Natural killer cell (primary cell): ENCODE data around the gene RPS26. TPM values are rescaled to one million over a fixed set of nuclear protein-coding genes. Genes with fewer than 3 reads are reported as not detected.
"Not testable (repeated sequence)": the region's sequence is repeated elsewhere in the genome, so short reads cannot be mapped to it uniquely, and the experiment has no call there.

Experiments used
- ATAC-seq, 3 donors: fragments of 150-1000 bp in 2 of 3; fragments of 200-7000 bp in 1 of 3; cut with Tn5 transposase; 1 replicate in 1 of 3; 2 replicates in 2 of 3; pipeline ENCODE4 v1.10.0; 2021; ENCODE audit warnings: mild to moderate bottlenecking in 2 of 3, moderate library complexity in 2 of 3
- DNase-seq, 2 donors: peaks; one replicate each; pipeline versions ENCODE4 v3.0.0 to v3.0.0-alpha.2; 2013 to 2021; ENCODE audit warnings: mixed read lengths in 1 of 2
- H3K27ac ChIP-seq: one replicate; pipeline ENCODE4 v1.5.1; 2013; ENCODE audit warnings: mild to moderate bottlenecking, low read length
- H3K27me3 ChIP-seq: one replicate; pipeline ENCODE4 v1.6.1; 2013; ENCODE audit warnings: low read length; ENCODE audit not compliant: control insufficient read depth, insufficient read depth
- H3K36me3 ChIP-seq: one replicate; pipeline ENCODE4 v1.6.1; 2013; ENCODE audit warnings: low read length; ENCODE audit not compliant: control insufficient read depth, insufficient read depth
- H3K4me1 ChIP-seq: one replicate; pipeline ENCODE4 v1.6.1; 2013; ENCODE audit warnings: low read length; ENCODE audit not compliant: control insufficient read depth, insufficient read depth
- H3K4me3 ChIP-seq: one replicate; pipeline ENCODE4 v1.5.1; 2013; ENCODE audit warnings: low read length
- H3K9me3 ChIP-seq: one replicate; pipeline ENCODE4 v1.6.1; 2013; ENCODE audit warnings: low read length; ENCODE audit not compliant: control insufficient read depth, insufficient read depth
- H3K27ac Mint-ChIP-seq, 2 donors: one replicate each; pipeline ENCODE4 v1.8.0; 2022; ENCODE audit warnings: mild to moderate bottlenecking in 2 of 2, mixed read lengths in 2 of 2, moderate library complexity in 1 of 2
- H3K27me3 Mint-ChIP-seq, 2 donors: one replicate each; pipeline ENCODE4 v1.8.0; 2022; ENCODE audit warnings: low read depth in 2 of 2, mixed read lengths in 2 of 2
- H3K36me3 Mint-ChIP-seq: one replicate; pipeline ENCODE4 v1.8.0; 2022; ENCODE audit warnings: mixed read lengths
- H3K4me1 Mint-ChIP-seq, 2 donors: one replicate each; pipeline ENCODE4 v1.8.0; 2022; ENCODE audit warnings: mixed read lengths in 2 of 2
- H3K4me3 Mint-ChIP-seq: one replicate; pipeline ENCODE4 v1.8.0; 2022; ENCODE audit warnings: mild to moderate bottlenecking, moderate library complexity, mixed read lengths
- H3K9me3 Mint-ChIP-seq, 2 donors: one replicate each; pipeline ENCODE4 v1.8.0; 2022; ENCODE audit warnings: mixed read lengths in 2 of 2
- WGBS: methylation state at CpG from one replicate; pipeline ENCODE4 v1.1.7; 2013; ENCODE audit warnings: missing lambda C conversion rate; ENCODE audit not compliant: insufficient coverage; 5-methylcytosine and 5-hydroxymethylcytosine counted together
- intact Hi-C: fragments of 100-400 bp; cut with micrococcal nuclease; formaldehyde crosslinking; loops from one replicate; pipeline ENCODE4 v1.14.2; 2022
- total RNA-seq, 4 donors: library from RNA; stranded (reverse); fragments of 120-200 nt in 1 of 4; gene quantifications; one replicate each; pipeline versions ENCODE4 v1.2.3 to v1.2.4, GENCODE V29; 2013 to 2022
- TF ChIP-seq, protein P1 (sequence below): fragments of 200-600 bp; IDR thresholded peaks from one replicate; pipeline ENCODE4 v1.8.0; 2022; ENCODE audit warnings: antibody characterized with exemption

RPS26 gene
- total RNA-seq, 3 donors from 2014 or later (not counting 1 experiment from before 2014, with no cell fraction given) = 29.5 to 50.3 (median 35.5) TPM

GRCh38 chr12:56001487-56002100 lies 40.1 kb upstream of the RPS26 start:
- intact Hi-C loops = no loop called here
- WGBS = 72% methylated on average over 5 of the region's 7 CpGs
- H3K4me3 Mint-ChIP-seq = no peak overlapping the region

GRCh38 chr12:56003376-56003775 lies 38.3 kb upstream of the RPS26 start:
- 94% methylated on average over 5 of the region's 5 CpGs for WGBS
- DNase-seq, H3K27ac Mint-ChIP-seq, H3K9me3 Mint-ChIP-seq, ATAC-seq, intact Hi-C loops, H3K36me3 ChIP-seq, H3K36me3 Mint-ChIP-seq, H3K4me3 Mint-ChIP-seq, H3K4me3 ChIP-seq, H3K27me3 ChIP-seq, H3K27ac ChIP-seq, H3K27me3 Mint-ChIP-seq, H3K9me3 ChIP-seq: not testable (repeated sequence)
- peaks cover 7 to 13% of the 10 kb centered on the region in 2 donors for H3K4me1 Mint-ChIP-seq
- peaks cover 12% of the 10 kb centered on the region for H3K4me1 ChIP-seq

More at GRCh38 chr12:56001487-56002100, 40.1 kb upstream of the RPS26 start:
- Histone ChIP-seq H3K4me3 (no peak overlapping the region), H3K4me1 (peaks cover 14% of the 10 kb centered on the region), H3K27me3 (no peaks in the 10 kb centered on the region), H3K27ac (no peak overlapping the region), H3K9me3 (no peaks in the 10 kb centered on the region), H3K36me3 (peaks cover 3% of the 10 kb centered on the region)
- no peaks in the 10 kb centered on the region for H3K36me3 Mint-ChIP-seq
- TF ChIP-seq, protein P1, sequence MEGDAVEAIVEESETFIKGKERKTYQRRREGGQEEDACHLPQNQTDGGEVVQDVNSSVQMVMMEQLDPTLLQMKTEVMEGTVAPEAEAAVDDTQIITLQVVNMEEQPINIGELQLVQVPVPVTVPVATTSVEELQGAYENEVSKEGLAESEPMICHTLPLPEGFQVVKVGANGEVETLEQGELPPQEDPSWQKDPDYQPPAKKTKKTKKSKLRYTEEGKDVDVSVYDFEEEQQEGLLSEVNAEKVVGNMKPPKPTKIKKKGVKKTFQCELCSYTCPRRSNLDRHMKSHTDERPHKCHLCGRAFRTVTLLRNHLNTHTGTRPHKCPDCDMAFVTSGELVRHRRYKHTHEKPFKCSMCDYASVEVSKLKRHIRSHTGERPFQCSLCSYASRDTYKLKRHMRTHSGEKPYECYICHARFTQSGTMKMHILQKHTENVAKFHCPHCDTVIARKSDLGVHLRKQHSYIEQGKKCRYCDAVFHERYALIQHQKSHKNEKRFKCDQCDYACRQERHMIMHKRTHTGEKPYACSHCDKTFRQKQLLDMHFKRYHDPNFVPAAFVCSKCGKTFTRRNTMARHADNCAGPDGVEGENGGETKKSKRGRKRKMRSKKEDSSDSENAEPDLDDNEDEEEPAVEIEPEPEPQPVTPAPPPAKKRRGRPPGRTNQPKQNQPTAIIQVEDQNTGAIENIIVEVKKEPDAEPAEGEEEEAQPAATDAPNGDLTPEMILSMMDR = no peak
- no peak overlapping the region for H3K27ac Mint-ChIP-seq
- DNase-seq (no peak), ATAC-seq (no peak)
- H3K9me3 Mint-ChIP-seq = no peaks in the 10 kb centered on the region
- H3K27me3 Mint-ChIP-seq = no peaks in the 10 kb centered on the region
- peaks cover 7 to 12% of the 10 kb centered on the region in 2 donors for H3K4me1 Mint-ChIP-seq

DNA sequence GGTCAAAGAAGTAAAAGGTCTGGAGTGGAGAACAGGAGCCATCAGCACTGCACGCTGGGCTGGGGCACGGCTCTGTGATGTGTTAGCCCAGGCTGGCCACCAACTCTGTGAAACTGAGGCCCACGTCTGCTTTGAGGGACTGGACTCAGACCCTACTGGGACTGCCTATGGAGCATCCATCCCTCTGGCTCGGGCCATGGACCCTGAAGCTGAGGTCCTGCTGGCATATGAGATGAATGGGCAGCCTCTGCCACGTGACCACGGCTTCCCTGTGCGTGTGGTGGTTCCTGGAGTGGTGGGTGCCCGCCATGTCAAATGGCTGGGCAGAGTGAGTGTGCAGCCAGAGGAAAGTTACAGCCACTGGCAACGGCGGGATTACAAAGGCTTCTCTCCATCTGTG lies 37.5 kb upstream of the RPS26 start:
- no peaks in the 10 kb centered on the region for H3K36me3 Mint-ChIP-seq
- no peak overlapping the region for H3K4me3 Mint-ChIP-seq
- TF ChIP-seq, protein P1 = no peak
- no peak for DNase-seq
- Histone ChIP-seq H3K4me1 (peaks cover 12% of the 10 kb centered on the region), H3K9me3 (no peaks in the 10 kb centered on the region), H3K36me3 (peaks cover 3% of the 10 kb centered on the region), H3K27me3 (no peaks in the 10 kb centered on the region), H3K4me3 (no peak overlapping the region), H3K27ac (no peak overlapping the region)
- peaks cover 7 to 19% of the 10 kb centered on the region in 2 donors for H3K4me1 Mint-ChIP-seq
- 94% methylated on average over 10 of the region's 10 CpGs for WGBS
- ATAC-seq = no peak
- H3K27me3 Mint-ChIP-seq = no peaks in the 10 kb centered on the region
- H3K27ac Mint-ChIP-seq = peak overlapping the region; percentile 22 to 38
- intact Hi-C loops = no loop called here
- H3K9me3 Mint-ChIP-seq = no peaks in the 10 kb centered on the region

DNA sequence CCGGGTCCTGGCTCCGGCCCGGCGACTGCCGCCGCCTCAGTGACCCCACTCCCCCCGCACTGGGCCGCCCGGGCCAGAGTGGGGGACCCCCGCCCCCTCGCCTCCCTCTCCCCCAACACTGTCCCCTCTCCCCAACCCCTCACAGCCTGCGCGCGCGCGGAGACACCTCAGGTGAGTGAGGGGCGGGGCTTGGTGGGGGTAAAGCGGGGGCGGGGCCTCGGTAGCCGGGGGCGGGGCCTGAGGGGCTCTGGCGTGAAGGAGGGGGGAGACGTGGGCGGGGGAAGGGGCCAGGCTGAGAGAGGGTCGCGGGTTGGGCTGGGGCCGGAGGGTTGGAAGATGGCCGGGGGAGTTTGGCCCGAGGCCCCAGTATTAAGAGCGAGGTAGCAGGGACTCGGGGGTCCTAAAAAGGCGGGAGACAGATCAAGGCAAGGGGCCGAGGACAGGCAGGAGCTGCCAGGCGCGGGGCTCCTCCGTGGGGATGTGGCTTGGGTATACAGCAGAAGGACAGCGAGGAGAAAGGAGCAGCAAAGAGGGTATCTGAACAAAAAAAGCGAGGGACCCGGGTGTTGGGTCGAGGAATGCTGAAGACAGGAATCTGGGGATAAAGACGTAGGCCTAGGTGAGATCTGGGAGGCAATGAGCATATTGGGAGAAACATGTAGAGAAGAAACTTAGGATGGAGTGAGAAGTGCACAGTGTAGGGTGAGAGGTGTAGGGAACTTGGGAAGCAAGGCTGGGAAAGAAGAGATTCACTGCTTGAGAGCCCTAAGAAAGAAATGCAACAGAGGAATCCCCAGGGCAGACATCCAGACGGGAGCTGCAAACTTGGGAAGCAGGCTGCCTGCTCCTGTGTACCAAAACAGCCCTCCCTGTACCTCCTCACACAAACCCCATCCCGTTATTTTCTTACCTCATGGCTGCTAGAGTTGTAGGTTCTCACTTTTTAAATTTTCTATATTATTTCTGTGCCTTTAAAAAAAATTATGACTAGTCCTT lies 33.9 kb upstream of the RPS26 start:
- peak overlapping the region; percentile 57 to 69 for H3K27ac Mint-ChIP-seq
- TF ChIP-seq, protein P1 = no peak
- peak overlapping the region; percentile 89 for H3K4me3 Mint-ChIP-seq
- intact Hi-C loops = no loop called here
- Histone ChIP-seq H3K36me3 (peaks cover 3% of the 10 kb centered on the region), H3K4me1 (peaks cover 12% of the 10 kb centered on the region), H3K27me3 (no peaks in the 10 kb centered on the region), H3K4me3 (peak overlapping the region; percentile 53), H3K27ac (peak overlapping the region; percentile 2), H3K9me3 (no peaks in the 10 kb centered on the region)
- H3K36me3 Mint-ChIP-seq = no peaks in the 10 kb centered on the region
- peaks cover 7 to 19% of the 10 kb centered on the region in 2 donors for H3K4me1 Mint-ChIP-seq
- no peaks in the 10 kb centered on the region for H3K27me3 Mint-ChIP-seq
- no peaks in the 10 kb centered on the region for H3K9me3 Mint-ChIP-seq
- WGBS = 7% methylated on average over 31 of the region's 44 CpGs
- ATAC-seq = peak; percentile 74 to 88 (median 85)
- DNase-seq = peak; percentile 51 to 79
